Erythroblast (primary cell): ENCODE data around the gene NPAS1.

Experiments used
- GATA1 ChIP-seq: IDR thresholded peaks from 2 replicates; pipeline ENCODE4 v1.6.1; 2011; ENCODE audit warnings: low read depth, mild to moderate bottlenecking, control low read depth, low read length, moderate library complexity
- POLR2A ChIP-seq: IDR thresholded peaks from 2 replicates; pipeline ENCODE4 v1.6.1; 2011; ENCODE audit warnings: mild to moderate bottlenecking, low read length

GRCh38 chr19:47093841-47094240 lies 74.2 kb downstream of the NPAS1 start:
- TF ChIP-seq POLR2A (no peak), GATA1 (no peak)
